Heart right ventricle (tissue), 16 donors: ENCODE data around the gene ACVR1. TPM values are rescaled to one million over a fixed set of nuclear protein-coding genes. Genes with fewer than 3 reads are reported as not detected.

Experiments used
- ATAC-seq, 8 donors: fragments of 200-7000 bp; cut with Tn5 transposase; one replicate each; pipeline ENCODE4 v1.9.1; 2020; ENCODE audit warnings: mild to moderate bottlenecking in 8 of 8, moderate library complexity in 8 of 8, moderate number of reproducible peaks in 1 of 8
- DNase-seq, 2 donors: peaks; one replicate each; pipeline ENCODE4 v3.0.0-alpha.2; 2020
- H3K27ac ChIP-seq, 10 donors: fragments of 200-600 bp; sonication (generic) in 2 of 10; one replicate each; pipeline versions ENCODE4 v1.5.0 to v1.8.0; 2020 to 2022; ENCODE audit warnings: mild to moderate bottlenecking in 3 of 10
- H3K27me3 ChIP-seq, 7 donors: fragments of 200-600 bp; one replicate each; pipeline ENCODE4 v1.8.0; 2021 to 2022; ENCODE audit warnings: mild to moderate bottlenecking in 2 of 7
- H3K36me3 ChIP-seq, 9 donors: fragments of 200-600 bp; sonication (generic) in 1 of 9; one replicate each; pipeline versions ENCODE4 v1.5.0 to v1.8.0; 2020 to 2022; ENCODE audit warnings: mild to moderate bottlenecking in 2 of 9
- H3K4me1 ChIP-seq, 9 donors: fragments of 200-600 bp; sonication (generic) in 1 of 9; one replicate each; pipeline versions ENCODE4 v1.5.0 to v1.8.0; 2020 to 2022; ENCODE audit warnings: mild to moderate bottlenecking in 4 of 9
- H3K4me3 ChIP-seq, 10 donors: fragments of 200-600 bp; sonication (generic) in 2 of 10; one replicate each; pipeline versions ENCODE4 v1.5.0 to v1.8.0; 2020 to 2022; ENCODE audit warnings: mild to moderate bottlenecking in 7 of 10, moderate library complexity in 2 of 10
- H3K9me3 ChIP-seq, 11 donors: fragments of 200-600 bp in 10 of 11; sonication (generic) in 2 of 11; one replicate each; pipeline versions ENCODE4 v1.5.0 to v1.8.0; 2013 to 2022; ENCODE audit warnings: mild to moderate bottlenecking in 2 of 11, control low read depth in 1 of 11, moderate library complexity in 1 of 11
- WGBS, 2 donors: extraction: QIAGEN DNeasy Blood & Tissue Kit; methylation state at CpG; one replicate each; pipeline ENCODE4 v1.1.7; 2013; ENCODE audit warnings: inconsistent platforms in 1 of 2; 5-methylcytosine and 5-hydroxymethylcytosine counted together
- intact Hi-C, 10 donors: fragments of 100-400 bp; cut with DNase I; formaldehyde crosslinking; loops; one replicate each; pipeline versions ENCODE4 v1.11.1 to v1.14.2; 2022
- polyA plus RNA-seq, 2 donors: library from polyadenylated mRNA; stranded (reverse); fragments of 200-250 nt; gene quantifications; one replicate each; pipeline ENCODE4 v1.2.3, GENCODE V29; 2013
- total RNA-seq, 10 donors: library from RNA; stranded (reverse); fragmentation: NEBNext Ultra II Directional in 3 of 10; extraction: Animal tissue kit (Norgen Biotek cat#: 25700) in 3 of 10; gene quantifications; one replicate each; pipeline versions ENCODE4 v1.2.1 to v1.2.4, GENCODE V29; 2021 to 2023
- TF ChIP-seq, protein P1 (sequence below), 9 donors: fragments of 200-600 bp; sonication (generic) in 2 of 9; IDR thresholded peaks; one replicate each; pipeline versions ENCODE4 v1.5.0 to v1.8.0; 2021 to 2022; ENCODE audit warnings: antibody characterized with exemption in 9 of 9, mild to moderate bottlenecking in 5 of 9, moderate library complexity in 1 of 9
- donor health status: Arrhythmogenic right ventricular cardiomyopathy.
- donor health status: ischemic (EF 13 %, LVEDD 7.1; RV severe dilation, severe dysfunction).
- donor health status: healthy with polysubstance abuse.
- donor health status: DM: no; HTN: yes; CAD: no.
- donor health status: DM: no; HTN: no; CAD: no.
- donor health status: ischemic (EF 25% LVEDD 6.9; RV normal size, moderate dysfunction).
- donor health status: ischemic (EF 25% LVEDD 5.7; RV mildly dilated, moderate dysfunction).
- donor health status: healthy.
- donor health status: DM: yes; HTN: yes; CAD: no.
- donor health status: Ischemic cardiomyopathy.
- donor health status: ischemic (EF 35%, LVEDD 5.7; RV mildly dilated, moderate dysfunction).
- donor health status: nonischemic (EF 11% LVEDD 7.7; RV severe dilation, severe dysfunction).
- donor health status: DM: yes; HTN: yes; CAD: no.
- donor health status: PGD.
- donor health status: ischemic (EF 29% LVEDD 5.4; RV normal size, mild dysfunction).
- donor health status: nonischemic (EF 23%, LVEDD 6.1; RV moderate dilation, normal function).

ACVR1 gene
- total and polyA plus RNA-seq, 12 donors, result 4.2 to 32.7 (median 22.2) TPM

DNA sequence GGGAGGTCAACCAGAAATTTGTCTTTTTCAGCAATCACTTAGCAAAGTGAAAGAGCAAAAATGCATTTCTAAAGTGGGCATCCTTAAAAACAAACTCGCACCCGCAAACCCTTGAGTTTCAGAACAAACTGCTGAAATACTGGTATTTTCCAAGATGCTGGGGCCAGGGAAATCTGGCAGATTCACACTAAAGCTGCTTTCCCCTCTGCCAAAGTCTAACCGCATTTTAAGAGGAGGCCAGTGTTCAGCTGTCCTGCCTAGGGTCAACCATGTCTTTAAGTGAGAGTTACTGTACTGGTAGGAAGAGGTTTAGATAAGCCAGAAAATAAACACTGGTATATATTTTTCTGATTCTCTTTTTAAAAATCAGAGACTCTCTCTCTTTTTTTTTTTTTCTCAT, 55.9 kb downstream of the ACVR1 start:
- H3K27ac ChIP-seq, result peak overlapping the region in 2 of 10 donors; percentile 1 to 27
- DNase-seq (peak in 1 of 2 donors; percentile 32), ATAC-seq (peak in 7 of 8 donors; percentile 56 to 66 (median 60))
- H3K4me3 ChIP-seq, result no peak overlapping the region
- TF ChIP-seq, protein P1, sequence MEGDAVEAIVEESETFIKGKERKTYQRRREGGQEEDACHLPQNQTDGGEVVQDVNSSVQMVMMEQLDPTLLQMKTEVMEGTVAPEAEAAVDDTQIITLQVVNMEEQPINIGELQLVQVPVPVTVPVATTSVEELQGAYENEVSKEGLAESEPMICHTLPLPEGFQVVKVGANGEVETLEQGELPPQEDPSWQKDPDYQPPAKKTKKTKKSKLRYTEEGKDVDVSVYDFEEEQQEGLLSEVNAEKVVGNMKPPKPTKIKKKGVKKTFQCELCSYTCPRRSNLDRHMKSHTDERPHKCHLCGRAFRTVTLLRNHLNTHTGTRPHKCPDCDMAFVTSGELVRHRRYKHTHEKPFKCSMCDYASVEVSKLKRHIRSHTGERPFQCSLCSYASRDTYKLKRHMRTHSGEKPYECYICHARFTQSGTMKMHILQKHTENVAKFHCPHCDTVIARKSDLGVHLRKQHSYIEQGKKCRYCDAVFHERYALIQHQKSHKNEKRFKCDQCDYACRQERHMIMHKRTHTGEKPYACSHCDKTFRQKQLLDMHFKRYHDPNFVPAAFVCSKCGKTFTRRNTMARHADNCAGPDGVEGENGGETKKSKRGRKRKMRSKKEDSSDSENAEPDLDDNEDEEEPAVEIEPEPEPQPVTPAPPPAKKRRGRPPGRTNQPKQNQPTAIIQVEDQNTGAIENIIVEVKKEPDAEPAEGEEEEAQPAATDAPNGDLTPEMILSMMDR (IDR thresholded peaks at IDR 0.05), result no peak
- H3K9me3 ChIP-seq, result no peaks in the 10 kb centered on the region
- H3K4me1 ChIP-seq, result peaks cover 0 to 42% (median 17%) of the 10 kb centered on the region in 9 donors
- no peaks in the 10 kb centered on the region for H3K27me3 ChIP-seq
- H3K36me3 ChIP-seq, result peaks cover 0 to 35% (median 8%) of the 10 kb centered on the region in 9 donors
- WGBS, 2 donors, result 74 to 84% methylated on average over 3 of the region's 3 CpGs
- intact Hi-C loops, result no loop called here

DNA sequence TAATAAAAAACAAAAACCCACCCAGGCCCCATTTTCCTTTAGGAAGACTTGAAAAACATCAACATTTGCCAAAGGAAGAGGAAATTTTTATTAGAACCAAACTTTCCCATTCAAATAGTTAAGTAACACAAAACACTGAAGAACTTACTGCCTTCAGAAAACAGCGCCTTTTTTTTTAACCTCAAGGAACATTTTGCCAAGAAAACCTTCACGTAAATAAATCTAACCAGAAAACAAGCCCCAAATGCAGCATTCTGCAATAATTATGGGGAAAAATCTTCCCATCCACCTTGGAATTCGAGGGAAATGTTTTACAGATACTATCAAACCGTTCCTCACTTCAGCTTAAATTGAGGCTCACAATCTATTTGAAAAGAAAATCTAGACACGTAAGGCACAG, 56.4 kb downstream of the ACVR1 start:
- Histone ChIP-seq H3K27ac (peak overlapping the region in 3 of 10 donors; percentile 1 to 27 (median 4)), H3K4me1 (peaks cover 0 to 40% (median 17%) of the 10 kb centered on the region in 9 donors), H3K36me3 (peaks cover 0 to 37% (median 8%) of the 10 kb centered on the region in 9 donors), H3K9me3 (no peaks in the 10 kb centered on the region), H3K4me3 (no peak overlapping the region), H3K27me3 (no peaks in the 10 kb centered on the region)
- TF ChIP-seq, protein P1 (IDR thresholded peaks at IDR 0.05), result no peak
- DNase-seq, result no peak
- ATAC-seq, result no peak
- WGBS, 2 donors, result 78 to 83% methylated on average over 5 of the region's 5 CpGs
- intact Hi-C loops, result no loop called here

DNA sequence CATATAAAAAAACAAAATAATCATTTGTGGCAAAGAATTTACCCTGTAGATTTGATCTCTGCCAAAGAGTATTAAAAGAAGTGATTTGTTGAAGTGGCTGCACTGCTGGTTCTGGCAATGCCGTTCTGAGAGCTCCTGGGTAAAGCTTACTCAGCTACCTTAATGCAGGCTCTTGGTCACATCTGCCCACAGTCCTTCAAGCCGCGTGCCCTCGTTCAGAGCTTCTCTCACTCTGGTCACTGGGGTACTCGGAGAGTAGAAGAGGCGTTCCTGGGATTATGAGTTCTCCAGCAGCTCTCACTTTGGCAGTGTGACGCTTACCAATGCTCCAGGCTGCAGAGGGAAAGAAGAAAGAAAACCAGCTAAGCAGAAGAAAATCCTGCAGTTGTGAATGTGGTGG, 57.9 kb downstream of the ACVR1 start:
- Histone ChIP-seq H3K4me3 (no peak overlapping the region), H3K4me1 (peaks cover 0 to 47% (median 17%) of the 10 kb centered on the region in 9 donors), H3K9me3 (no peaks in the 10 kb centered on the region), H3K27ac (no peak overlapping the region), H3K27me3 (no peaks in the 10 kb centered on the region), H3K36me3 (peaks cover 0 to 42% (median 8%) of the 10 kb centered on the region in 9 donors)
- 97% methylated on average over 7 of the region's 7 CpGs for WGBS, 2 donors
- no peak for ATAC-seq
- TF ChIP-seq, protein P1 (IDR thresholded peaks at IDR 0.05), result no peak
- DNase-seq, result no peak
- intact Hi-C loops, result no loop called here

DNA sequence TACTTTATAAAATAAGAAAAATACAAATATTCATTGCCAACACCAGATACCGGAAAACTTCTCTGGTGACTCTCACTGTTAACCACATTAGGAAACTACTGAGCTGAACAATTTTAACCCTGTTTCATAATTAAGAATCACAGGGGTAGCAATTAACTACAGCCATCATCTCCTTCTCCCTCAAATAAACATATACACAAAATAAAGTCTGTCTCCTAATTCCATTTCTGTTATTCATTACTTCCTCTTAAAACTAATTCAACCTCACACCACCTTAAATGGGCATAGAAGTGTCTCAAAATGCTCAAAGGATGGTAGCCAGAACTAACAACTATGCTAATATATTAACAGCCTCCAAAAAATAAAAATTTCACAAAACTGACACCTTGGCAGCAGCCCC, 60.7 kb downstream of the ACVR1 start:
- ATAC-seq (no peak), DNase-seq (no peak)
- TF ChIP-seq, protein P1 (IDR thresholded peaks at IDR 0.05), result no peak
- Histone ChIP-seq H3K4me3 (no peak overlapping the region), H3K27me3 (no peaks in the 10 kb centered on the region), H3K27ac (no peak overlapping the region), H3K9me3 (no peaks in the 10 kb centered on the region), H3K36me3 (peaks cover 0 to 52% (median 8%) of the 10 kb centered on the region in 9 donors), H3K4me1 (peaks cover 0 to 35% (median 7%) of the 10 kb centered on the region in 9 donors)
- intact Hi-C loops, result no loop called here
- 96 to 97% methylated on average over 1 of the region's 1 CpG for WGBS, 2 donors
